HG02763 (cell line): Measurements from ENCODE around the gene PCDHGA1.

Experiments used
- ATAC-seq: cut with Tn5 transposase; IDR thresholded peaks from one replicate; pipeline ENCODE4 v1.9.1; 2021; ENCODE audit warnings: mild to moderate bottlenecking, moderate library complexity; ENCODE audit not compliant: unreplicated experiment

The PCDHGA1 gene

GRCh38 chr5:141488591-141489561 lies 158.6 kb downstream of the PCDHGA1 start, which contains the start of gene PCDHGC5:
PCDHGC5 (plus strand) TSS chr5:141489081; CDS start chr5:141489241, 160 bp downstream.
- no peak for ATAC-seq

GRCh38 chr5:141489841-141490240 lies 159.5 kb downstream of the PCDHGA1 start:
- ATAC-seq, result no peak

GRCh38 chr5:141490271-141490670 lies 160.0 kb downstream of the PCDHGA1 start:
- no peak for ATAC-seq

GRCh38 chr5:141490771-141491170 lies 160.5 kb downstream of the PCDHGA1 start:
- no peak for ATAC-seq

- no peak for ATAC-seq
These were observed 161.2 kb downstream of the PCDHGA1 start for GRCh38 chr5:141491323-141492167.

- ATAC-seq, result no peak
These were observed 162.0 kb downstream of the PCDHGA1 start for GRCh38 chr5:141492168-141492885.

- ATAC-seq, result no peak
These were observed 163.4 kb downstream of the PCDHGA1 start for GRCh38 chr5:141493500-141494422.

GRCh38 chr5:141494761-141495452 lies 164.6 kb downstream of the PCDHGA1 start:
- no peak for ATAC-seq

- no peak for ATAC-seq
These were observed 165.1 kb downstream of the PCDHGA1 start for GRCh38 chr5:141495453-141495811.

- ATAC-seq, result no peak
These were observed 165.7 kb downstream of the PCDHGA1 start for GRCh38 chr5:141496038-141496437.

GRCh38 chr5:141501761-141502160 lies 171.4 kb downstream of the PCDHGA1 start:
- no peak for ATAC-seq

GRCh38 chr5:141503681-141504080 lies 173.4 kb downstream of the PCDHGA1 start:
- ATAC-seq, result no peak

GRCh38 chr5:141504216-141504615 lies 173.9 kb downstream of the PCDHGA1 start:
- ATAC-seq, result no peak

- ATAC-seq, result no peak
These were observed 176.3 kb downstream of the PCDHGA1 start for GRCh38 chr5:141506381-141507155.

GRCh38 chr5:141507387-141508091 lies 177.2 kb downstream of the PCDHGA1 start:
- peak; percentile 36 for ATAC-seq

GRCh38 chr5:141508440-141508797 lies 178.1 kb downstream of the PCDHGA1 start:
- no peak for ATAC-seq

GRCh38 chr5:141508798-141509611 lies 178.7 kb downstream of the PCDHGA1 start:
- ATAC-seq, result no peak
